Measurements from ENCODE around the gene ST8SIA4. TPM values are rescaled to one million over a fixed set of nuclear protein-coding genes. Genes with fewer than 3 reads are reported as not detected.

Gene ST8SIA4
- total RNA-seq, 2 experiments from 2014 or later = 69.4 to 72.1 TPM

DNA sequence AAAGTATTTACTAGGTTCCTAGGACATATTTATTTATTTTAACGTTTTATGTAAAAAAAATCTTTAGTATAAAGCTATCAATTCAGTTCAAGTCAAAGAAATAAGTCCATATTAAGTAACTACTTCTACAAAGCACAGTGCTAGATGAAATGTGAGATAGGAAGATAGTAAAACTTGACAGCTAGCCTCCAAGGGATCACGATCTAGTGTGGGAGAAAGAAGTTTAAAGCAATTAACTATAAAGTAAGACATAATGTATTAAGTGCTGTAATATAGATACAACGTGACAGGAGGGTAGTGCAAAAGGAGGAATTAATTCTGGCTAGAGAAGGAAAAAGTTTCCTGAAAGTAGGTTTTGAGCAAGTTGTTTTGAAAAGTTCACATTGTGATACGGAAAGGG is 134.9 kb downstream of the ST8SIA4 start:
- Mint-ChIP-seq H3K9me3 (no peaks in the 10 kb centered on the region), H3K27me3 (no peaks in the 10 kb centered on the region), H3K36me3 (ENCODE audit: low read depth) (no peaks in the 10 kb centered on the region), H3K4me1 (no peaks in the 10 kb centered on the region), H3K4me3 (no peak overlapping the region), H3K27ac (no peak overlapping the region)
- ChIA-PET CTCF (no interaction called here), POLR2A (no interaction called here)
- DNase-seq = no peak

DNA sequence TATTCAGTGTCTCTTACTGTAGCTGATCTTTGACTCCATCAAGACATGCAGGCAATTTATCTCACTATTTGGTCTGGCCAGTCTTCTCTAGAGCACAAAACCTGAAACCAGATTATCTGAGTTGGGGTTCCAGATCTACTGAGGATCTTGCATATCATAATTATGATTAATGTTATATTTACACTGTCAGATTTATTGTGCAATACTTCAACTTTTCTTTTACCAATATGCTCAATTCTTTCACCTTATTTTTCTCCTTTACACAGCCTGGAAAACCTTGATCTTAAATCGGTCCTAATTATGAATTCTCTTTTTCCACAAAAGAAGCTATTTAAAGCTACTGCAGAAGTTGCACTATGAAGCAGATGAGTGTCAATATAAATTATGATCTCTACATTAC is 140.1 kb downstream of the ST8SIA4 start:
- H3K27me3 Mint-ChIP-seq = no peaks in the 10 kb centered on the region
- CTCF ChIA-PET = interaction anchor here (1.4 kb wide), 1 partner anchor 11 kb away, joined by 4 read pairs; no protein-coding TSS in a partner anchor
- no peaks in the 10 kb centered on the region for H3K9me3 Mint-ChIP-seq
- DNase-seq = no peak
- no peak overlapping the region for H3K27ac Mint-ChIP-seq
- no peaks in the 10 kb centered on the region for H3K36me3 Mint-ChIP-seq (ENCODE audit: low read depth)
- H3K4me3 Mint-ChIP-seq = no peak overlapping the region
- POLR2A ChIA-PET = no interaction called here
- H3K4me1 Mint-ChIP-seq = no peaks in the 10 kb centered on the region

DNA sequence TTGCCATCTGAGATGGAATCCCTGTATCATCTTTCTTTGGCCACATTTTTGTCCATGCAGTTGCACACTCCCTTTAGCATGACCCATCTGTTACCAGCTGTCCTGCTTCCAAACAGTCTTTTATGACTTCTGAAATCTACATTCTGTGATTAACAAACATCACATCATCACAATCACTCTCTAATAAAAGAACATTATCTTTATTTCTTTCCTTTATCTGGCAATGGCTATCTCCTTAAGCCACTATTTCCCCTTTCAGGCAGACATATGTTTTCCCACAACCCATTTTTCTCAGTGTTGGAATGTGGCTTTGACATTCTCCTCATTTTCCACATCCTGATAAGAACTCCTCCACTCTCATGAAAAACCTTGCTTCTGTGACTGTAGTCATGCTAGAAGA is 141.0 kb downstream of the ST8SIA4 start:
- Mint-ChIP-seq H3K4me1 (no peaks in the 10 kb centered on the region), H3K4me3 (no peak overlapping the region), H3K27ac (no peak overlapping the region), H3K27me3 (peaks cover 2% of the 10 kb centered on the region), H3K36me3 (ENCODE audit: low read depth) (no peaks in the 10 kb centered on the region), H3K9me3 (no peaks in the 10 kb centered on the region)
- ChIA-PET POLR2A (no interaction called here), CTCF (interaction anchor here (1.4 kb wide), 1 partner anchor 12 kb away, joined by 4 read pairs; no protein-coding TSS in a partner anchor)
- no peak for DNase-seq

DNA sequence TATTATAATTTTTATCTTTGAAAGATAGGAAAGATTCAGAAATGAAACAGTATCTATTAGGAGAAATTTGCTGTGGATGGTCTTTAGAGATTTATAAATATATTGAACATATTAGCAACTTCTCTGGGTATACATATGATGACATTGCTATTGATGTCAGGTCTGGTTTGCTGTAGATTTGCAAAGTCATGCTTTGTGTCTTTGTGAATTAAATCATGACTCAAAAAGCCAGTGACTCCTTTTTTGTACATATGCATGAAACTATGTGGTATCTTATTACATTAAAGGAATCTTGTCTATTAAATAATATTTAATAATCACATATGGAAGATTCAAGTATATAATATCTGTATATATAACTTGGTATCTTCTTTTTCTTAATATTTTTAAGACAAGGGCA is 141.9 kb downstream of the ST8SIA4 start:
- ChIA-PET POLR2A (no interaction called here), CTCF (no interaction called here)
- Mint-ChIP-seq H3K4me3 (no peak overlapping the region), H3K9me3 (no peaks in the 10 kb centered on the region), H3K36me3 (ENCODE audit: low read depth) (no peaks in the 10 kb centered on the region), H3K4me1 (no peaks in the 10 kb centered on the region), H3K27me3 (peaks cover 2% of the 10 kb centered on the region), H3K27ac (no peak overlapping the region)
- no peak for DNase-seq

DNA sequence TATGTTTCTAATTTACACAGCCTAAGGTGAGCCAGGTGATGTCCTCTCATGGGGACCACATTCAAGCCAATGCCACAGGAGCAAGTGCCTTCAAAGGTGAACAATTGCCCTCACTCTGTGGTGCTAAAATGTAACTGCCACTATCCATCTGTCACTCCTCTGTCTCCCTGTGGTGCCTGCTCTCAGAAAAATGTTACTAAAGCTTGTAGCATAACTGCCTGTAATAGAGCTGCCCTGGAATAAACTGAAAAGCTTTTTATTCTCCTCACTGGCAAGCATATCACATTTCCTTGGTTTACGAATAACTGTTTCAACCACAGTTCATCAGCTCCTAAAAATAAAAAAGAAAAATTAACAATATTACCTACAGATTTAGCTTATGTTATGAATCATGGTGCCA is 142.4 kb downstream of the ST8SIA4 start:
- DNase-seq = no peak
- Mint-ChIP-seq H3K4me1 (no peaks in the 10 kb centered on the region), H3K36me3 (ENCODE audit: low read depth) (no peaks in the 10 kb centered on the region), H3K27me3 (peaks cover 2% of the 10 kb centered on the region), H3K9me3 (no peaks in the 10 kb centered on the region), H3K4me3 (no peak overlapping the region), H3K27ac (no peak overlapping the region)
- ChIA-PET POLR2A (no interaction called here), CTCF (no interaction called here)

DNA sequence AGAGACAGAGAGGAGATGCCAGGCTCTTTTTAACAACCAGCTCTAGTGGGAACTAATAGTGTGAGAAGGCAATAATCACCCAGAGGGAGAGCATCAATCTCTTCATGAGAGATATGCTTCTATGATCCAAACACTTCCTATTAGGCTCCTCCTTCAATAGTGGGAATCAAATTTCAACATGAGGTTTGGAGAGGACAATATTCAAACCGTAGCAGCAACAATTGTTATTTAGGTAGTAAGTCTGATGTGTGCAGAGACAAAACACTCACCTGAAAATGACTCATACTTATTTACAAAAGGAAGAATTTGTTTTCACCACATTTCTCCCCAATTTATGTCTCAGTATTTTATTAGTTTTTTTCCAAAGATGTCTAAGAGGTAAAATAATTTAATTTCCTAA is 144.3 kb downstream of the ST8SIA4 start:
- POLR2A ChIA-PET = no interaction called here
- no peak overlapping the region for H3K4me3 Mint-ChIP-seq
- no peaks in the 10 kb centered on the region for H3K36me3 Mint-ChIP-seq (ENCODE audit: low read depth)

DNA sequence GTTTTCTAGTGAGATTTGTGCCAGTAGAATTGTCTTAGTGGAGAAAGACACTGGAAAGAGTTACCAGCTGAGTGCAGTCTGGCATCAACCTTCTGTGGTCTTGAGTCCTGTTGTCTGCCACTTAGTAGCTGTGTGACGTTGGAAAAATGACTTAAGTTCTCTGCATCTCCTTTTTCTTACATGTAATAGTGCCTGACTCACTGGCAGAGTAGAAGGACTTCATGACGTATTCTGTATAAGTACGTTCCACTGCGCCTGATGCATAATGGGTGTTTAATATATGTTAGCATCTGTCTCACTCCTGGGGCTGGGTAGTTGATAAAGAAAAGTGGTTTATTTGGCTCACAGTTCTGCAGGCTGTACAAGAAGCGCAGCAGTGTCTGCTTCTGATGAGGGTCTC is 144.8 kb downstream of the ST8SIA4 start:
- CTCF ChIA-PET = interaction anchor here (1.4 kb wide), 1 partner anchor 11 kb away, joined by 3 read pairs; no protein-coding TSS in a partner anchor
- DNase-seq = no peak
- no peaks in the 10 kb centered on the region for H3K4me1 Mint-ChIP-seq
- no peaks in the 10 kb centered on the region for H3K36me3 Mint-ChIP-seq (ENCODE audit: low read depth)
- H3K27ac Mint-ChIP-seq = no peak overlapping the region
- POLR2A ChIA-PET = interaction anchor here (0.8 kb wide), 1 partner anchor 143 kb away, joined by 4 read pairs; no protein-coding TSS in a partner anchor
- H3K27me3 Mint-ChIP-seq = peaks cover 2% of the 10 kb centered on the region
- H3K9me3 Mint-ChIP-seq = no peaks in the 10 kb centered on the region
- H3K4me3 Mint-ChIP-seq = no peak overlapping the region

More for the DNA sequence above, 144.3 kb downstream of the ST8SIA4 start:
- no peaks in the 10 kb centered on the region for H3K9me3 Mint-ChIP-seq
- no peaks in the 10 kb centered on the region for H3K4me1 Mint-ChIP-seq
- CTCF ChIA-PET = interaction anchor here (1.4 kb wide), 1 partner anchor 12 kb away, joined by 3 read pairs; no protein-coding TSS in a partner anchor
- no peak overlapping the region for H3K27ac Mint-ChIP-seq
- no peak for DNase-seq
- H3K27me3 Mint-ChIP-seq = peaks cover 2% of the 10 kb centered on the region

DNA sequence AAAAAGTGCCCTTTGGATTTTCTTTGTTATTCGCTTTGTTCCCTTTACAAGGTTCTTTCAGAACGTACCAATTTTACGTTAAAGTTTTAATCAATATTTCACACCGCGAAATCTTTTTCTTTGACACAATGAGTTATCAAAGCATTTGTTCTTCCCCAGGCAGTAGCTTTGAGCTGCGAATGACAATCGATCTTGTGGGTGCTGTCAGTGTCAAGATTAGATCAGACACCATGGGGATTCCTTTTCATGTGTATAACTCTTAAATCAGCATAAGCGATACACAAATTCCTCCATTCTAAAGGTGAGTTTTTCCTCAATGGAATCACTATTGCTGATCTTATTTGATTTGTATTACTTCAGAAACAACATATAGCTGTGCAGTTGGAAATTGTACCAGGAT is 145.5 kb downstream of the ST8SIA4 start:
- DNase-seq = no peak
- Mint-ChIP-seq H3K27me3 (peaks cover 2% of the 10 kb centered on the region), H3K4me1 (no peaks in the 10 kb centered on the region), H3K9me3 (no peaks in the 10 kb centered on the region), H3K27ac (no peak overlapping the region), H3K4me3 (no peak overlapping the region), H3K36me3 (ENCODE audit: low read depth) (no peaks in the 10 kb centered on the region)
- CTCF ChIA-PET = interaction anchor here (1.4 kb wide), 1 partner anchor 10 kb away, joined by 3 read pairs; no protein-coding TSS in a partner anchor
- POLR2A ChIA-PET = interaction anchor here (0.8 kb wide), 1 partner anchor 144 kb away, joined by 4 read pairs; no protein-coding TSS in a partner anchor

Measured in activated CD4-positive, alpha-beta memory T cell treated with anti-CD3 and anti-CD28 coated beads, Interleukin-2, amount 10 ng/mL, durations not matched to agents 7 days and 5 days (primary cell).